IMR-90 (cell line): ENCODE measurements around the gene DOC2B.
"Not testable (repeated sequence)": the region's sequence is repeated elsewhere in the genome, so short reads cannot be mapped to it uniquely, and the experiment has no call there.

Experiments used
- CEBPB ChIP-seq: IDR thresholded peaks from 2 replicates; pipeline ENCODE4 v1.6.1; 2012; ENCODE audit warnings: low read depth, low read length, improper control_type of control experiment
- CHD1 ChIP-seq: IDR thresholded peaks from 2 replicates; pipeline ENCODE4 v1.6.1; 2012; ENCODE audit warnings: low read depth, low read length, improper control_type of control experiment
- CTCF ChIP-seq: conservative IDR thresholded peaks from 2 replicates; pipeline ENCODE4 v1.5.1; 2012; ENCODE audit warnings: mild to moderate bottlenecking, low read depth, low read length, improper control_type of control experiment
- MXI1 ChIP-seq: IDR thresholded peaks from 2 replicates; pipeline ENCODE4 v1.6.1; 2012; ENCODE audit warnings: low read depth, mild to moderate bottlenecking, low read length, moderate library complexity, borderline replicate concordance
- POLR2A ChIP-seq: IDR thresholded peaks from 2 replicates; pipeline ENCODE4 v1.6.1; 2012; ENCODE audit warnings: mild to moderate bottlenecking, low read depth, low read length
- RAD21 ChIP-seq: IDR thresholded peaks from 2 replicates; pipeline ENCODE4 v1.6.1; 2012; ENCODE audit warnings: low read length, improper control_type of control experiment
- RCOR1 ChIP-seq: IDR thresholded peaks from 2 replicates; pipeline ENCODE4 v1.6.1; 2012; ENCODE audit warnings: mild to moderate bottlenecking, low read length, improper control_type of control experiment; ENCODE audit not compliant: insufficient replicate concordance
- RFX5 ChIP-seq: IDR thresholded peaks from 2 replicates; pipeline ENCODE4 v1.8.0; 2012; ENCODE audit warnings: low read depth, mild to moderate bottlenecking, low read length, moderate library complexity
- SMC3 ChIP-seq: fragments of 150-350 bp; IDR thresholded peaks from 2 replicates; pipeline ENCODE4 v1.6.1; 2016; ENCODE audit warnings: low read depth, mild to moderate bottlenecking, antibody characterized with exemption, low read length, moderate library complexity

GRCh38 chr17:224576-224975, 43.1 kb upstream of the DOC2B start:
- not testable (repeated sequence) for TF ChIP-seq CTCF, CHD1, RFX5, POLR2A, RCOR1, SMC3, CEBPB, MXI1, RAD21
